ENCODE results near the gene SMYD4. TPM values are rescaled to one million over a fixed set of nuclear protein-coding genes. Genes with fewer than 3 reads are reported as not detected.
"Not testable (repeated sequence)": the region's sequence is repeated elsewhere in the genome, so short reads cannot be mapped to it uniquely, and the experiment has no call there.

Gene SMYD4
- total and polyA plus RNA-seq, 4 experiments from 2014 or later, result 3.1 to 31.5 (median 25.7) TPM

DNA sequence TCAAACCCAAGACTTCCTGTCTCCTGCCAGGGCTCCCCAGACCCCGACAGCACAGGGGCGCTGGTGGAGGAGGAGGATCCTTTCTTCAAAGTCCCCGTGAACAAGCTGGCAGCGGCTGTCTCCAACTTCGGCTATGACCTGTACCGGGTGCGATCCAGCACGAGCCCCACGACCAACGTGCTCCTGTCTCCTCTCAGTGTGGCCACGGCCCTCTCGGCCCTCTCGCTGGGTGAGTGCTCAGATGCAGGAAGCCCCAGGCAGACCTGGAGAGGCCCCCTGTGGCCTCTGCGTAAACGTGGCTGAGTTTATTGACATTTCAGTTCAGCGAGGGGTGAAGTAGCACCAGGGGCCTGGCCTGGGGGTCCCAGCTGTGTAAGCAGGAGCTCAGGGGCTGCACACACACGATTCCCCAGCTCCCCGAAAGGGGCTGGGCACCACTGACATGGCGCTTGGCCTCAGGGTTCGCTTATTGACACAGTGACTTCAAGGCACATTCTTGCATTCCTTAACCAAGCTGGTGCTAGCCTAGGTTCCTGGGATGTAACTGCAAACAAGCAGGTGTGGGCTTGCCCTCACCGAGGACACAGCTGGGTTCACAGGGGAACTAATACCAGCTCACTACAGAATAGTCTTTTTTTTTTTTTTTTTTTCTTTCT is 59.8 kb downstream of the SMYD4 start:
- H3K27me3 ChIP-seq (ENCODE audit: insufficient read depth, low read length), result no peaks in the 10 kb centered on the region
- Mint-ChIP-seq H3K4me3 (peak overlapping the region in 2 of 8 donors; percentile 34 to 36), H3K4me1 (peaks cover 7 to 27% (median 12%) of the 10 kb centered on the region in 4 donors), H3K9me3 (peaks cover 0 to 2% (median 0%) of the 10 kb centered on the region in 8 donors), H3K27ac (peak overlapping the region in 4 of 7 donors; percentile 35 to 87 (median 56)), H3K27me3 (no peaks in the 10 kb centered on the region), H3K36me3 (no peaks in the 10 kb centered on the region)
- no peaks in the 10 kb centered on the region for H3K9me3 ChIP-seq (ENCODE audit: control insufficient read depth in 1 of 2, low read length in 2 of 2)
- H3K36me3 ChIP-seq (ENCODE audit: insufficient read depth, low read length), result no peaks in the 10 kb centered on the region
- DNase-seq, result no peak
- H3K4me1 ChIP-seq (ENCODE audit: insufficient read depth, low read length), result peaks cover 8% of the 10 kb centered on the region
- no peak overlapping the region for H3K4me3 ChIP-seq (ENCODE audit: low read length in 2 of 2)
- POLR2A ChIA-PET (ENCODE audit: partially characterized antibody), result interaction anchor here (0.9 to 1.8 kb wide), 4 partner anchors 15 to 53 kb away, joined by 3 to 7 read pairs (median 4); partner anchors contain the start of gene WDR81
- intact Hi-C loops (cut with micrococcal nuclease), result no loop called here
- no peak overlapping the region for H3K27ac ChIP-seq (ENCODE audit: low read depth, low read length)
- CTCF ChIA-PET (ENCODE audit: partially characterized antibody), result interaction anchor here (1.2 to 2.2 kb wide), 3 partner anchors 14 to 53 kb away, joined by 4 to 9 read pairs (median 7); no protein-coding TSS in a partner anchor

DNA sequence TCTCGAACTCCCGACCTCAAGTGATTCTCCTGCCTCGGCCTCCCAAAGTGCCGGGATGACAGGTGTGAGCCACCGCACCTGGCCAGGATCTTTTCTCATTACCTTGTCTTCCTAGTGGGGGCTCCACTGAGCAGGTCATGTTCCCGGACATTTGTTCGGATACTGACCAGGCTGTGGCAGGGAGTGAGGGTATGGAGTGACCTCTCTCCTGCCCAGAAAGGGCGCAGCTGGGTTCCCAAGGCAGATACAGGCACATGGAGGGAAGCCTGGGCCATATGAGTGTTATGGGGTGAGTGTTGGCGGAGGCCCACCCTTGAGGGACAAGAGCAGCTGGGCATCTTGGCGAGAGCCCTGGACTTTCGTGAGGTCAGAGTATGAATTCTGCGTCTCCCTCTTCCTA is 62.3 kb downstream of the SMYD4 start:
- Mint-ChIP-seq H3K27ac (peak overlapping the region in 3 of 7 donors; percentile 36 to 76 (median 48)), H3K36me3 (no peaks in the 10 kb centered on the region), H3K4me1 (peaks cover 18 to 48% (median 27%) of the 10 kb centered on the region in 4 donors), H3K27me3 (no peaks in the 10 kb centered on the region), H3K4me3 (no peak overlapping the region), H3K9me3 (peaks cover 0 to 2% (median 0%) of the 10 kb centered on the region in 8 donors)
- no peaks in the 10 kb centered on the region for H3K9me3 ChIP-seq (ENCODE audit: control insufficient read depth in 1 of 2, low read length in 2 of 2)
- intact Hi-C loops (cut with micrococcal nuclease), result no loop called here
- H3K4me1 ChIP-seq (ENCODE audit: insufficient read depth, low read length), result peaks cover 32% of the 10 kb centered on the region
- H3K4me3 ChIP-seq (ENCODE audit: low read length in 2 of 2), result no peak overlapping the region
- POLR2A ChIA-PET (ENCODE audit: partially characterized antibody), result no interaction called here
- CTCF ChIA-PET (ENCODE audit: partially characterized antibody), result interaction anchor here (2.2 kb wide), 1 partner anchor 46 kb away, joined by 7 read pairs; no protein-coding TSS in a partner anchor
- DNase-seq, result no peak
- no peaks in the 10 kb centered on the region for H3K27me3 ChIP-seq (ENCODE audit: insufficient read depth, low read length)
- H3K27ac ChIP-seq (ENCODE audit: low read depth, low read length), result no peak overlapping the region
- H3K36me3 ChIP-seq (ENCODE audit: insufficient read depth, low read length), result no peaks in the 10 kb centered on the region

DNA sequence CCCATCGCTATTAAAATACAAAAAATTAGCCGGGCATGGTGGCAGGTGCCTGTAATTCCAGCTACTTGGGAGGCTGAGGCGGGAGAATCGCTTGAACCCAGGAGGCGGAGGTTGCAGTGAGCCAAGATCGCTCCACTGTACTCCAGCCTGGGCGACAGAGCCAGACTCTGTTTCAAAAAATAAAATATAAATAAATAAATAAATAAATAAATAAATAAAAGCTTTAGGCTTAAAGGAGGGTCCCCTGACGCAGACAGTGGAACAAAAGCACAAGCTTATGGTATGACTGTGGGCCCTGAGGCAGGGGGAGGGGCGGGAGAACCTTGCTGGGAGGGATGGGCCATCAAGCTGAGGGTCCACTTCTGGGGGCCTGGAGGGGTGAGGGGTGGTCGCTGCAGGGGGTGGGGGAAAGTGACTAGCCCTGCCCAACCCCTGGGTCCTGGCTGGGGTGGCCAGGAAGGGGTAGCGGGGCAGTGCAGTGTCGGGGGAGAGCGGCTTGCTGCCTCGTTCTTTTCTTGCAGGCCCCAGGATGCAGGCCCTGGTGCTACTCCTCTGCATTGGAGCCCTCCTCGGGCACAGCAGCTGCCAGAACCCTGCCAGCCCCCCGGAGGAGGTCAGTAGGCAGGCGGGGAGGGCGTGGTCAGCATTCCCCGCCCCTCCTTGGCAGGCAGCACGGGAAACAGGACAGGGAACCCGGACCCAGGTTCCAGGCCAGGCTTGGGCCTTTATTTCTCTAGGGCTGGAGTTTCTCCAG is 63.1 kb downstream of the SMYD4 start:
- DNase-seq, result no peak
- Histone ChIP-seq H3K4me1 (ENCODE audit: insufficient read depth, low read length) (peaks cover 40% of the 10 kb centered on the region), H3K9me3 (ENCODE audit: control insufficient read depth in 1 of 2, low read length in 2 of 2) (no peaks in the 10 kb centered on the region), H3K27me3 (ENCODE audit: insufficient read depth, low read length) (no peaks in the 10 kb centered on the region), H3K36me3 (ENCODE audit: insufficient read depth, low read length) (no peaks in the 10 kb centered on the region), H3K27ac (ENCODE audit: low read depth, low read length) (no peak overlapping the region), H3K4me3 (ENCODE audit: low read length in 2 of 2) (no peak overlapping the region)
- Mint-ChIP-seq H3K4me3 (no peak overlapping the region), H3K36me3 (no peaks in the 10 kb centered on the region), H3K4me1 (peaks cover 18 to 56% (median 29%) of the 10 kb centered on the region in 4 donors), H3K27ac (no peak overlapping the region), H3K27me3 (no peaks in the 10 kb centered on the region), H3K9me3 (peaks cover 0 to 2% (median 0%) of the 10 kb centered on the region in 8 donors)
- POLR2A ChIA-PET (ENCODE audit: partially characterized antibody), result interaction anchor here (0.5 to 1.3 kb wide), 5 partner anchors 42 to 516 kb away, joined by 3 to 11 read pairs (median 3); no protein-coding TSS in a partner anchor
- intact Hi-C loops (cut with micrococcal nuclease), result no loop called here
- CTCF ChIA-PET (ENCODE audit: partially characterized antibody), result interaction anchor here (1.0 to 2.0 kb wide), 4 partner anchors 17 to 50 kb away, joined by 3 to 11 read pairs (median 8); no protein-coding TSS in a partner anchor

DNA sequence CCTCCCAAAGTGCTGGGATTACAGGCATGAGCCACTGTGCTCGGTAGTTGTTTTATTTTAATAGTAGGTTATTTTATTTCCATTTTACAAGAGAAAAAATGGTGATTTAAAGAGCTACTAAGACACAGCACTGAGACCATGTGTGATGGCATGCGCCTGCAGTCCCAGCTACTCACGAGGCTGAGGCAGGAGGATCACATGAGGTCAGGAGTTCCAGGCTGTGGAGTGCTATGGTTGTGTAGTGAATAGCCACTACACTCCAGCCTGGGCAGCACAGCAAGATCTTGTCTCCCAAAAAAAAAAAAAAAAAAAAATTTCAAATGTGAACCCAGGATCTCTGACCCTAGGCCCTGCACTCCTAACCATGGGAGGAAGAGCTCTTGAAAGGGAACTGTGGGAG is 64.1 kb downstream of the SMYD4 start:
- DNase-seq, result no peak
- Histone ChIP-seq H3K27me3 (ENCODE audit: insufficient read depth, low read length) (no peaks in the 10 kb centered on the region), H3K36me3 (ENCODE audit: insufficient read depth, low read length) (no peaks in the 10 kb centered on the region), H3K27ac (ENCODE audit: low read depth, low read length) (no peak overlapping the region), H3K4me3 (ENCODE audit: low read length in 2 of 2) (no peak overlapping the region), H3K4me1 (ENCODE audit: insufficient read depth, low read length) (peaks cover 42% of the 10 kb centered on the region), H3K9me3 (ENCODE audit: control insufficient read depth in 1 of 2, low read length in 2 of 2) (no peaks in the 10 kb centered on the region)
- ChIA-PET CTCF (ENCODE audit: partially characterized antibody) (interaction anchor here (1.0 to 2.0 kb wide), 5 partner anchors 18 to 49 kb away, joined by 3 to 11 read pairs (median 7); partner anchors contain the start of gene WDR81), POLR2A (ENCODE audit: partially characterized antibody) (interaction anchor here (0.6 to 4.8 kb wide), 8 partner anchors 18 to 517 kb away, joined by 3 to 62 read pairs (median 6); partner anchors contain the start of gene WDR81)
- intact Hi-C loops (cut with micrococcal nuclease), result no loop called here
- Mint-ChIP-seq H3K4me1 (peaks cover 21 to 59% (median 29%) of the 10 kb centered on the region in 4 donors), H3K9me3 (peaks cover 0 to 2% (median 0%) of the 10 kb centered on the region in 8 donors), H3K4me3 (no peak overlapping the region), H3K27me3 (no peaks in the 10 kb centered on the region), H3K36me3 (no peaks in the 10 kb centered on the region), H3K27ac (peak overlapping the region in 1 of 7 donors; percentile 55)

DNA sequence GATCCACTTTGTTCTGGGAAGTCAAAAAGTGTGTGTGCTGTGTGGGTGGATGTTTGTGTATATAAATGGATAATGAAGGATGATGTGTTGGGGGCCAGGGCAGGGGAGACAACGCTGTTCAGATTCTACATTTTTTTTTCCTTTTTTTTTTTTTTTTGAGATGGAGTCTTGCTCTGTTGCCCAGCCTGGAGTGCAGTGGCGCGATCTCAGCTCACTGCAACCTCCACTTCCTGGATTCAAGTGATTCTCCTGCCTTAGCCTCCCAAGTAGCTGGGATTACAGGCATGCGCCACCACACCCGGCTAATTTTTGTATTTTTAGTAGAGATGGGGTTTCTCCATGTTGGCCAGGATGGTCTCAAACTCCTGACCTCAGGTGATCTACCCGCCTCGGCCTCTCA is 65.0 kb downstream of the SMYD4 start:
- POLR2A ChIA-PET (ENCODE audit: partially characterized antibody), result interaction anchor here (0.9 to 4.8 kb wide), 14 partner anchors 9 to 115 kb away, joined by 3 to 62 read pairs (median 8); partner anchors contain the start of genes PRPF8, RILP, RPA1 and SMYD4
- H3K4me1 Mint-ChIP-seq, result peaks cover 19 to 53% (median 26%) of the 10 kb centered on the region in 4 donors
- H3K36me3 ChIP-seq (ENCODE audit: insufficient read depth, low read length); H3K9me3 Mint-ChIP-seq; H3K27me3 ChIP-seq (ENCODE audit: insufficient read depth, low read length); DNase-seq; H3K4me3 ChIP-seq (ENCODE audit: low read length in 2 of 2); H3K9me3 ChIP-seq (ENCODE audit: control insufficient read depth in 1 of 2, low read length in 2 of 2); H3K36me3 Mint-ChIP-seq; H3K27me3 Mint-ChIP-seq: not testable (repeated sequence)
- peak overlapping the region; percentile 51 to 97 (median 92) for H3K27ac Mint-ChIP-seq
- CTCF ChIA-PET (ENCODE audit: partially characterized antibody), result interaction anchor here (1.0 to 3.1 kb wide), 9 partner anchors 19 to 116 kb away, joined by 3 to 21 read pairs (median 7); partner anchors contain the start of gene WDR81
- H3K4me3 Mint-ChIP-seq, result peak overlapping the region; percentile 40 to 86 (median 66)
- intact Hi-C loops (cut with micrococcal nuclease), result loop anchor here (5.0 kb wide), 1 partner anchor 42 kb away; the partner anchor contains the start of gene WDR81
- H3K4me1 ChIP-seq (ENCODE audit: insufficient read depth, low read length), result peaks cover 38% of the 10 kb centered on the region
- H3K27ac ChIP-seq (ENCODE audit: low read depth, low read length), result peak overlapping the region; percentile 43

DNA sequence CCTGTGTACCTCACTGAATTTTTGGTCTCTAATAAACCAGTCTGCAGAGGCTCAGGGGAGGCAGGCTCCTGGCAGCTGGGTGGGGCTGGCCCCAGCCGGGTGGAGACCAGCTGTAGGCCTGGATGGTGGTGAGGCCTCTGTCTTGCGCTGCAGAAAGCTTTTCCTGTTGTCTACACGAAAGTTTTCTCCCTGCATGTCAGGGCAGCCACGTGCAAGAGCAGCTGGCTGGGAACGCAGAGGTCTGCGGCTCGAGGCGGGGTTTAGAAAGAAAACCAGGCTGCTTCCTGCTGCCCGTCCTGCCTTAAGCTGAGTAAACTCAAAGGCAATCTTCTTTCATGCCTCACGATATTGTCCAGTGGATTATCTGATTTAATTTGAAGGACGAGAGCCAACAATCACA is 65.4 kb downstream of the SMYD4 start:
- peaks cover 0 to 2% (median 0%) of the 10 kb centered on the region in 8 donors for H3K9me3 Mint-ChIP-seq
- H3K36me3 ChIP-seq (ENCODE audit: insufficient read depth, low read length), result no peaks in the 10 kb centered on the region
- peak overlapping the region; percentile 51 to 97 (median 92) for H3K27ac Mint-ChIP-seq
- H3K4me1 ChIP-seq (ENCODE audit: insufficient read depth, low read length), result peaks cover 34% of the 10 kb centered on the region
- ChIA-PET CTCF (ENCODE audit: partially characterized antibody) (interaction anchor here (1.0 to 3.1 kb wide), 10 partner anchors 19 to 115 kb away, joined by 3 to 21 read pairs (median 5); partner anchors contain the start of gene WDR81), POLR2A (ENCODE audit: partially characterized antibody) (interaction anchor here (0.8 to 4.8 kb wide), 15 partner anchors 9 to 115 kb away, joined by 3 to 62 read pairs (median 8); partner anchors contain the start of genes PRPF8, RILP, RPA1 and SMYD4)
- no peaks in the 10 kb centered on the region for H3K36me3 Mint-ChIP-seq
- intact Hi-C loops (cut with micrococcal nuclease), result loop anchor here (5.0 kb wide), 1 partner anchor 42 kb away; the partner anchor contains the start of gene WDR81
- peak; percentile 43 to 83 (median 76) for DNase-seq
- peak overlapping the region; percentile 43 for H3K27ac ChIP-seq (ENCODE audit: low read depth, low read length)
- no peaks in the 10 kb centered on the region for H3K27me3 ChIP-seq (ENCODE audit: insufficient read depth, low read length)
- no peak overlapping the region for H3K4me3 ChIP-seq (ENCODE audit: low read length in 2 of 2)
- peak overlapping the region; percentile 40 to 86 (median 66) for H3K4me3 Mint-ChIP-seq
- H3K9me3 ChIP-seq (ENCODE audit: control insufficient read depth in 1 of 2, low read length in 2 of 2), result no peaks in the 10 kb centered on the region
- H3K27me3 Mint-ChIP-seq, result no peaks in the 10 kb centered on the region
- H3K4me1 Mint-ChIP-seq, result peaks cover 17 to 49% (median 22%) of the 10 kb centered on the region in 4 donors

Measured in CD4-positive, alpha-beta memory T cell (primary cell).